HepG2 (cell line): Measurements from ENCODE around the gene MKS1.

Source experiments
- CHD2 ChIP-seq: IDR thresholded peaks from 2 replicates; pipeline ENCODE4 v1.6.1; 2011; ENCODE audit warnings: low read depth, low read length, improper control_type of control experiment
- EZH2 ChIP-seq: conservative IDR thresholded peaks from 2 replicates; pipeline ENCODE4 v1.6.1; 2012; ENCODE audit warnings: mild to moderate bottlenecking, low read depth, low read length, moderate library complexity
- TEAD3 ChIP-seq: optimal IDR thresholded peaks from 2 replicates; pipeline ENCODE3; 2016; ENCODE audit warnings: borderline replicate concordance
- ZNF232 ChIP-seq: sonication (generic); formaldehyde crosslinking; IDR thresholded peaks from 2 replicates; pipeline ENCODE4 v1.4.0; 2020; ENCODE audit warnings: missing genetic modification reagents, borderline replicate concordance
- ZNF512 ChIP-seq: sonication (generic); formaldehyde crosslinking; IDR thresholded peaks from 2 replicates; pipeline ENCODE4 v1.4.0; 2020; ENCODE audit warnings: mild to moderate bottlenecking, missing genetic modification reagents

- TF ChIP-seq EZH2 (no peak), ZNF232 (no peak), CHD2 (no peak), ZNF512 (no peak), TEAD3 (CRISPR knock-in tag) (no peak)
Measured at GRCh38 chr17:58229384-58229783, 10.3 kb upstream of the MKS1 start.
